GM19240 (cell line): ENCODE results near the gene NACC2.

Source experiments
- DNase-seq: peaks from one replicate; pipeline ENCODE4 v3.0.0; 2011; ENCODE audit warnings: low spot score; ENCODE audit not compliant: insufficient read length

Gene NACC2

GRCh38 chr9:136095070-136096058 lies at the start of gene NACC2:
TSS of gene NACC2 (minus strand) at chr9:136095289. CDS start at chr9:136050521, 44,768 bp downstream.
- no peak for DNase-seq

GRCh38 chr9:136144450-136144849 lies 49.4 kb upstream of the NACC2 start:
- no peak for DNase-seq

- DNase-seq: no peak
These were observed 48.3 kb upstream of the NACC2 start for GRCh38 chr9:136143215-136144001.

DNA sequence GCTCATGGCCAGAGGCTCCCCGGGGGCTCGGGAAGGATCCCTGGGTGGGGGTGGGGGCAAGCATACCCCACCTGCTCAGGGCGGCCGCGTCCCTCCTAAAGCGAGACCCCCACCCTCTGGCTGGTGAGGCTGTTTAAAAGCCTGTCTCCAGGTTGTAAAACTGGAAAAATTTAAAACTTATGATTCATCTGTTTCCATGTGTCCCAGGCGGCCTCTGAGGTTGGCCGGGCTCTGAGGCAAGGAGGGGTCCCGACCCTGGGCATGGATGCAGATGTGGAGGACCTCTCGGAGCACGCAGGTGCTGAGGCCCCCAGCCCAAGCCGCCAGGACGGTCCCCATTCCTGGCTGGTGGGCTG lies 47.7 kb upstream of the NACC2 start:
- DNase-seq: no peak

DNA sequence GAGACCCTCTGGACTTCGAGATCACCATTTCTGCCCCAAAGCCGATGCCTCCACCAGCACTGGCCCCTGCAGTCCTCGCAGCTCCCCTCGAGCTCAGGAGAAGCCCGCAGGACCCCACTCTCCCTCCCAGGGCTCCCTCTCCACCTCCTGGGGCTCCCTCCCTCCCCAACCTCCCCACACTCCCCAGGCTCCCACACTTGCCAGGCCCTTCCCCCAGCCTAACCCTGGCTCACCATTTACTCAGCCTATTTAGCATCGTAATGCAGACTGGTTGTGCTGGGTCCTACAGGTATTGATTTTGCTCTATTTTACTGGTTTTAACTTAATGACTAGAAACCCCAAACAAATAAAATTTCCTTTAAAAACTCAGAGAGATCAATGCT lies 47.3 kb upstream of the NACC2 start:
- no peak for DNase-seq

GRCh38 chr9:136141682-136142413 lies 46.8 kb upstream of the NACC2 start:
- DNase-seq: no peak

- no peak for DNase-seq
These were observed 45.9 kb upstream of the NACC2 start for GRCh38 chr9:136140966-136141365.

GRCh38 chr9:136140046-136140445 lies 45.0 kb upstream of the NACC2 start:
- no peak for DNase-seq

DNA sequence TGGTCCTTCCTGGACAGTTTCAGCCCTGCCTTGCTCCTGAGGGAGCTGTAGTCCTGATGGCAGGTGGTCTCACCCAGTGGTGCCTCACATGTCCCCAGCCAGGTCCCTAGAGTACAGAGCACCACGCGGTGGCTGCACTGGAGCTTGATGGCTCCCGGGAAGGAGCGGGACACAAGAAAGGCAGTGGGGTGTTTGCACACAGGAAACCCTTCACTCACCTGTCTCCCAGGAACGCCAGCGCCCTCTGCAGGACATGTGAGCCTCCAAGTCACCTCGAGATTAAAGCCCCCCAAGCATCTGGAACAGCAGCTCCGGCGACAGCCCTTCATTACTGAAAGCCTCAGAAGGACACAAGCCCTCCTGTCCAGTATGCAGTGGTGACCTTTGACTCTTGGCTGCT lies 43.5 kb upstream of the NACC2 start:
- DNase-seq: no peak

DNA sequence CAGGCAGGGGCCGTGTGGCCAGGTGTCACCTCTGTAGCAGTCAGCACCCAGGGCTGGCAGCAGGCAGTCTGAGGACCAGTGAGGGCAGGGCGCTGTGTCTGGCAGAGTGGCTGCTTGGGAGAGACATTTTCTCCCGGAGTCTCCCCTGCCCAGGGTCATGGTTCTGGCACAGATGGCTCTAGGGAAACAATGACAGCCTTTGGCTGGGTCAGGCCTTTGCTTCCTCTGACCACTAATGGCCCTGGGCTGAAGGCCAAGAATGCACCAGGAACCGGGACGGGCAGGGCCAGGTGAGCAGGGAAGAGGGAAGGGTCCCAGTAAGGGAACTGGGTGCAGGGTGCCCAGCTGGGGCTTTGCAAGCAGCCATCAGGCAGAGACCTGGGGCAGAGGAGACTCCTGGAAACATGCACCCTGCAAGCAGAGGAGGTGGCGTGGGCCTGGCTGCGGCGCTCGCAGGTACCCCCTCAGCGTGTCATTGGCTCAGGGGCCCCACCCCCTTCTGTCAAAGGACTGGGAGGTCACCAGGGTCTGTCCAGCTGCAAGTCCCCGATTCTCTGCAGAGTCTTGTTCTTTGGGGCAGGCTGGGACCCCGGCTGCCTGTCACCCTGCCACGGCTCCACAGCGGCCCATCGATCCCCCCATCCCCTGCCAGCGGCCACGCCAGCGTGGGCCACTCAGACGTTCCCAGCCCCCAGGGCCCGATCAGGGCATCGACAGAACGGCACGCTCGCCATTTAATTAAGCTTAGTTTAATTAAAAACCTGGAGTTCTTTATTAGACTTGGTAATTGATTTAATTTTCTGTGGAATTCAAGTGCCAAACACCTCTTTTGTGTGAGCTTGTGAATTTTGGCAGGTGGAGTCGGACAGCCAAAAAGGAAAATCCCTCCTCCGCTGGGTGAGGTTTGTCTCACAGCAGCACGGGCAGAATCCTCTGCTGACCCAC lies 42.5 kb upstream of the NACC2 start:
- DNase-seq: no peak

DNA sequence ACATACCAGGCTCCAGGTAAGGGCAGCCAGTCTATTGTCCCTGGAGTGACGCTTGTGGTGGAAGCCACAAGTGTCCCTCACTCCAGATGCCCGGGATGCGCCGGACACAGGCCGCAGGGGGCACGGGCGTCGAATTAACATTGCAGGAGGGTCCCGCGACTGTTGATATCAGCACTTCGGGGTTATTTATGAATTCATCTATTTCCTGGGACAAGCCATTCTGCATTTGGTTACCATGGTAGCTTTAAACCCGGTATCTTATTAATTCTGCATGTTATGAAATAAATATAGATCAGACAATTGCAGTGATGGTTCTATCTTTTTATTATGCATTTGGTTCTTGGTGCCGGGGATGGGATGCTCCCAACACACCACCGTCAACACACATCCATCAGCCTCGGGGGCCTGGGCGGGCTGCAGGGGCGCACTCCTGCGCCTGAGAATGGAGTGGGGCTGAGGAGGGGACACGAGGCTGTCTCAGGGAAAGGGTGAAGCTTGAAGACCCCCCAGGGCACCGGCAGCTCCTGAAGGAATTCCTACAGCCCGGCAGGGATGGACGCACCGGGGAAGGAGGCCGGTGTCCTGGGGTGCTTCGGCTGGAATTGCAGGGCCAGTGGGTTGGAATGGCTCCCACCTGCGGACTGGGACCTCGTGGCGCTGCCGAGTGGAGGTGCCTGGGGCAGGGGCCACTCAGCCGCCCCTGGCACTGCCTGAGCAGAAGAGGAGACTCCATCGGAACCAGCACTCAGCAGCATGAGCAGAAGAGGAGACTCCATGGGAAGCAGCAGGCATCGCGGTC lies 41.2 kb upstream of the NACC2 start:
- DNase-seq: no peak

DNA sequence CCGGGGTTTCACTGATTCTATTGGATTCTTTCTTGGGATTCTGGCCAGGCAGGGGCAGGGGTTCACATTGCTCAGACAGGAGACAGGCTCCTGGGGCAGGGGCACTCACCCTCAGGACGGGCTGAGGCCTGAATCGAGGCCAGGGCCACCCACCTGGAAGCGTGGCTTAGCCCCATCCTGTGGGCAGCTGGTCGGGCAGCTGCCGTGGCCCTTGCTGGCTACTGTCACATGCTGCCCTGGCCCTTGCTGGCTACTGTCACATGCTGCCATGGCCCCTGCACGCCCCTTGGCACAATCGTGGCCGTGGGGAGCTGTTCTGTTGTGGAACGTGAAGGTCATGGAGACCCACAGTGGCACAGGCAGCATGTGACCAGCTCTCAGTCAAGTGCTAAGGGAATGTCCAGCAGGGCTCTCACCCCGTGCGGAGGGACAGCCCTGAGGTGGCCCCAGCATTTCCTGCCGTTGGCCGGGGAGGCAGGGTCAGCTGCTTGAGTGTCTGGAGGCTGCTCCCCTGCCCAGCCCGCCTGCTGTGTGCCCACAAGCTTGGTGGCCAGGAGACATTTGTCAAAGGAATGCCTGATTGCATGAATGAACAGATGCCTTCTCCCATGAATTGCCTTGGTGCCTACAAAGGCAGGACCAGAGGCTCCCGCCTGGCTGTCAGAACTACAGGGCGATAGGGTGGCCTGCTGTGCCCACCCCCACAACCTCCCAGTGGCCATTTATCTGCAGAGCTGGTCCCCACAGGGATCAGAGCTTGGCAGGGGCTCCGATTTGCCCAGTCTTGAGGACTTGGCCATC lies 40.4 kb upstream of the NACC2 start:
- DNase-seq: no peak

GRCh38 chr9:136133959-136134484 lies 38.9 kb upstream of the NACC2 start:
- no peak for DNase-seq

DNA sequence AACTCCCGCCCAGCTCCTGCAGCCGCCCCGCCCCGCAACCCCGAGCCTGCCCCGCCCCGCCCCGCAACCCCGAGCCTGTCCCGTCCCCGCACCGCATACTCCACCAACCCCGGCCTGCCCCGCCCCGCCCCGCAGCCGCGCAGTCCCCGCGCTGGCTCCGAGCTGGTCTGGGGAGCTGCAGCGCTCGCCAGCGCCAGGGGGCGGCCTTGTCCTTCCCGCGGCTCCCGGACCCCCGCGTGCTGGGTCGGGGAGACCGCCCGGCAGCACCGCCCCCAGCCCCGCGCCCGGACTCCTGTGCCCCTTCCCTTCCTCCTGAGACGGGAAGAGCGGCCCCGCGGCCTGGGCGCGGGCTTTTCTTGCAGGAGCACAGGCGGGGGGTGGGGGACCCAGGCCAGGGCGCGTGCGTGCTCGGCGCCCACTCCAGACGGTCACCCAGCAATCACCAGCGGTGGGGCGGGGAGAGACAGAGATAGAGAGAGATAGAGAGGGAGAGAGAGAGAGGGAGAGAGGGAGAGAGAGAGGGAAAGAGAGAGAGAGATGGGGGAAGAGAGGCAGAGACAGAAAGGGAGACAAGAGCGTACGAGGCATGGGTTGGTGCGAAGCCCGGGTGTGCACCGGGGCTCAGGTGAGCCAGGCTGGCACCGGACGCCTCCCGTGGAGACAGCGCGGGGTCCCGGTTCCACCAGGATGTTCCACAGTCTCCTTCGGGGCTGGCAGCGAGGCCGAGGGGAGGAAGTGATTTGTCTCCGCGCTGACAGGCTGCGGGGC lies 38.3 kb upstream of the NACC2 start:
- no peak for DNase-seq

DNA sequence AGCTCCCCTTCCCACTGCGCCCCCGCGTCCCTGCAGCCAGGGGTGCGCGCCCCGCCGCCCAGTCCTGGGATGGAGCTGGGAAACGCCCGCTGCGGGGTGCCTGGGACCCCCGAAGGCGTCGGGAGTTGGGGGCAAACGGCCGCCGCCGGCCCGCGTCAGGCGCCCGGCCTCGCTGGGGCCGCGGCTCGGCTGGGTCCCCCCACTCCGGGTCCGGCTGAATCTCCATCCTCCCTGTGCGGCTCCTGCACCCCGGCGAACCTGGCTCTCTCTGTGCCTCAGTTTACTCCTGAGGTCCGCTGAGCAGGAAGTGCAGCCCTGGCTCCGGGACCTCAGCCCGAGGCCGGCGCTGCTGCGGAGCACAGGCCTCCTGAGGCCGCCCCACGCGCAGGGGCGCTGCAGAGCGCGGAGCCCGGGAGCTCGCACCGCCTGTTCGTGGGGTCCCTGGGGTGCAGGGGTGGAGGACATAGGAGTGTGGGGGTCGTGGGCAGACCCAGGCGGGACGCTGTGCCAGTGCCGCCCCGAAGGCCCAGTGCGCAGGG lies 37.5 kb upstream of the NACC2 start:
- no peak for DNase-seq

DNA sequence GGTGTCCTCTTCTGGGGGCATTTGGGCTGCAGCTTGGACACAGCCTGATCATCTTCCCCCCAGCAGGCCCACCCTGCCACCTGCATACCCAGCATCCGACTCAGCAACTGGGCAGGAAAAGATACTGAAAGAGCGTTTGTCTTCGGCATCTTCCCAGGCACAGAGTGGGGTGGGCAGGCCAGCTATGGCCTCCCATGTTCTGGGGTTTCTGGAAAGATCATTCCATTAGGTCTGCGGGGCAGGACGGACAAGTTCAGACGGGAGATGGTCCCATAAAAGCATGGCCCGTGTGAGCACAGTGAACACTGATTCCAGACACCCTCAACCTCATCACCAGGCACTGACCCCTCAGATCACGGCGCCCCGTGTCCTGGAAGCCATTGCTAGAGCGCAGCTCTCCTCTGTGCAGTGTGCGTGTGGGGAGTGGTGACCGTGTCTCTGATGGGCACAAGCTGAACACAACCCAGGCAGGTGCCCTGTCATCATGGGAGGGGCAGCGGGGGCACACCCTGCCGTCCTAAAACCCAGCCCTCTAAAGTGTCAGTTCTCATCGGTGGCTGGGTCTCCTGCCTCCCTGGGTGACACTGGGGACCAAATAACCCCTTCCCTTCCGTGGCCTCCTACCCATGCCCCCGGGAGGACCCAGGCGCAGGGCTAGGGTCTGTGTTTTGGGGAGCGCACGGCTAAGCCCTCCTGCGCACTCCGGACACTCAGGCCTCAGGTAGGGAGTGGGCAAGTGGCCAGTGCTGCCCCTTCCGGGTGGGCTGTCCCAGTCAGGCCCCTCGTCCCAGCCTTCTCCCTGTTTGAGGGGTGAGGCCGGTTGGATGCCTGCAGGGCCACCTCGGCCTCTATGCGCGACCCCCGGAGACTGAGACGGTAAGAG lies 36.8 kb upstream of the NACC2 start:
- no peak for DNase-seq

- no peak for DNase-seq
These were observed 34.1 kb upstream of the NACC2 start for GRCh38 chr9:136129176-136129575.
